Right atrium auricular region (tissue), 2 donors: ENCODE results near the gene TIAM1. TPM values are rescaled to one million over a fixed set of nuclear protein-coding genes. Genes with fewer than 3 reads are reported as not detected.

ENCODE experiments used
- DNase-seq: peaks from one replicate; pipeline ENCODE4 v3.0.0-alpha.2; 2019; ENCODE audit warnings: low spot score
- H3K27ac ChIP-seq, 2 donors: fragments of 200-600 bp; sonication (generic); 1 replicate in 1 of 2; 2 replicates in 1 of 2; pipeline ENCODE4 v1.5.1; 2016 to 2019
- H3K27me3 ChIP-seq, 2 donors: fragments of 200-600 bp; sonication (generic); one replicate each; pipeline versions ENCODE4 v1.5.1 to v1.6.0; 2017 to 2019
- H3K36me3 ChIP-seq: fragments of 200-600 bp; sonication (generic); one replicate; pipeline ENCODE4 v1.5.1; 2016
- H3K4me1 ChIP-seq, 2 donors: fragments of 200-600 bp; sonication (generic); one replicate each; pipeline versions ENCODE4 v1.5.1 to v1.6.0; 2017 to 2019
- H3K4me3 ChIP-seq, 2 donors: fragments of 200-600 bp; sonication (generic); 1 replicate in 1 of 2; 2 replicates in 1 of 2; pipeline ENCODE4 v1.5.1; 2017 to 2019; ENCODE audit warnings: mild to moderate bottlenecking in 1 of 2, moderate library complexity in 1 of 2
- H3K9me3 ChIP-seq, 2 donors: fragments of 200-600 bp; sonication (generic); one replicate each; pipeline ENCODE4 v1.5.1; 2019
- total RNA-seq, 2 donors: library from RNA; depleted of rRNA; stranded (reverse); fragments of >200 nt; gene quantifications; one replicate each; pipeline ENCODE4 v1.1.0, GENCODE V29; 2016
- TF ChIP-seq, protein P1 (sequence below), 2 donors: fragments of 200-600 bp; sonication (generic); IDR thresholded peaks; one replicate each; pipeline ENCODE4 v1.5.1; 2019; ENCODE audit warnings: antibody characterized with exemption in 2 of 2

The TIAM1 gene
- total RNA-seq, 2 donors from 2014 or later, result 2.5 to 4.1 TPM

DNA sequence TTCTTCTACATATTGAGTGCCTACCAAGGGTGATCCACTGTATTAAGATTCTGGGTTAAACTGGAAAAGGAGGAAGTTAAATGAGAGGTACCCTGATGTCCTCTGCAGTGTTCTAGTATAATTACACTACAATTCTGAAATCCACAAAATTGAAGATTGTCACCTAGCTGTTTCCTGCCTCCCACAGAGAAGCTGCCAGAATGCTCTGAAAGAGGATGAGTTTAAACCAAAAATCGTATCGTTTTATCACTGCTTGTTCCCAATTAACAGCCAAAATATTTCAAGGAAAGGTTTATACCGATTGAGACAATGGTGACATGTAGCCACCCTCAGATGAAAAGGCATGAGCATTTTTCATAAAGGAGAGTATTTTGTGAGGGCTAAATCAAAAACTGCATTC, 28.0 kb downstream of the TIAM1 start:
- H3K4me1 ChIP-seq, result no peaks in the 10 kb centered on the region
- H3K4me3 ChIP-seq, result no peak overlapping the region
- H3K9me3 ChIP-seq, result no peaks in the 10 kb centered on the region
- TF ChIP-seq, protein P1, sequence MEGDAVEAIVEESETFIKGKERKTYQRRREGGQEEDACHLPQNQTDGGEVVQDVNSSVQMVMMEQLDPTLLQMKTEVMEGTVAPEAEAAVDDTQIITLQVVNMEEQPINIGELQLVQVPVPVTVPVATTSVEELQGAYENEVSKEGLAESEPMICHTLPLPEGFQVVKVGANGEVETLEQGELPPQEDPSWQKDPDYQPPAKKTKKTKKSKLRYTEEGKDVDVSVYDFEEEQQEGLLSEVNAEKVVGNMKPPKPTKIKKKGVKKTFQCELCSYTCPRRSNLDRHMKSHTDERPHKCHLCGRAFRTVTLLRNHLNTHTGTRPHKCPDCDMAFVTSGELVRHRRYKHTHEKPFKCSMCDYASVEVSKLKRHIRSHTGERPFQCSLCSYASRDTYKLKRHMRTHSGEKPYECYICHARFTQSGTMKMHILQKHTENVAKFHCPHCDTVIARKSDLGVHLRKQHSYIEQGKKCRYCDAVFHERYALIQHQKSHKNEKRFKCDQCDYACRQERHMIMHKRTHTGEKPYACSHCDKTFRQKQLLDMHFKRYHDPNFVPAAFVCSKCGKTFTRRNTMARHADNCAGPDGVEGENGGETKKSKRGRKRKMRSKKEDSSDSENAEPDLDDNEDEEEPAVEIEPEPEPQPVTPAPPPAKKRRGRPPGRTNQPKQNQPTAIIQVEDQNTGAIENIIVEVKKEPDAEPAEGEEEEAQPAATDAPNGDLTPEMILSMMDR (IDR thresholded peaks at IDR 0.05), result no peak
- no peak overlapping the region for H3K27ac ChIP-seq
- no peaks in the 10 kb centered on the region for H3K36me3 ChIP-seq
- DNase-seq, result no peak
- no peaks in the 10 kb centered on the region for H3K27me3 ChIP-seq

DNA sequence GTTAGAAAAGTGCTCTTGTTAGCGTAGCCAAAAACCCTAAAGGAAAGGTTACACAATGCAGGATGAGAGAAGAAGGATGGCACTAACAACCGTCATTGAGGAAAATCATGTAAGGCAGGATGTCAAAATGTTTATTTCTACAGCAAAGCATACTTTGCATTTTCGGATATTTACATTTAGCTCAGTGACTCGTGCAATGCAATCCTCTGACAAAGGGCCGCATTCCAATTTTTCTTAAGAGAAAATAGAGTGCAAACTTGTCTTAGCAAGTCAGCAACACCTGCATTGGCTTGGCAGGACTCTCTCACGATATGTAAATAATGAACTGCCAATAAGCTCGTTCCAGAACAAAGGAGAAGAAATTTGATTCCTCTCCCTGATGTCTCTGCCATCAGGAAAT, 33.3 kb downstream of the TIAM1 start:
- no peaks in the 10 kb centered on the region for H3K9me3 ChIP-seq
- TF ChIP-seq, protein P1 (IDR thresholded peaks at IDR 0.05), result no peak

DNA sequence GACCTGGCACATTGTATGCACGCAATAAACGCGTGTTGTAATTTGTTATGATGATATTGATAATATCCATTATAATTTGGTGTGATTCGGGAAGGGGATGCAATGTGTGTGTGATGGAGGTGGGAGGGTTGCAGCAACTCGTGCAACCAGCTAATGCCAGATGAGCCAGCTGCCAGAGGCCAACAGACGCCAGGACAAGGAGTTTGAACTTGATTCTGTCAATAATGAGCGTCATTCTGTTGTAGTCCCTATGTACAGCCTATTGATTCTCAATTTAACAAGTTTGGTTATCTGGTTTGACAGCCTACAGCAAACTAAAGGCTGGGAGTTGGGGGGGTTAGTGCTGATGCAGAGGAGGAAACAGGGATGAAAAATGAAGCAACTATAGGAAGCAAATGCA, 35.5 kb downstream of the TIAM1 start:
- TF ChIP-seq, protein P1 (IDR thresholded peaks at IDR 0.05), result no peak
- no peak overlapping the region for H3K27ac ChIP-seq
- no peaks in the 10 kb centered on the region for H3K36me3 ChIP-seq
- H3K4me3 ChIP-seq, result no peak overlapping the region
- no peak for DNase-seq
- H3K27me3 ChIP-seq, result no peaks in the 10 kb centered on the region
- H3K4me1 ChIP-seq, result no peaks in the 10 kb centered on the region
- no peaks in the 10 kb centered on the region for H3K9me3 ChIP-seq

More for the DNA sequence above, 33.3 kb downstream of the TIAM1 start:
- Histone ChIP-seq H3K4me3 (no peak overlapping the region), H3K4me1 (no peaks in the 10 kb centered on the region), H3K27me3 (no peaks in the 10 kb centered on the region), H3K27ac (no peak overlapping the region), H3K36me3 (no peaks in the 10 kb centered on the region)
- no peak for DNase-seq

DNA sequence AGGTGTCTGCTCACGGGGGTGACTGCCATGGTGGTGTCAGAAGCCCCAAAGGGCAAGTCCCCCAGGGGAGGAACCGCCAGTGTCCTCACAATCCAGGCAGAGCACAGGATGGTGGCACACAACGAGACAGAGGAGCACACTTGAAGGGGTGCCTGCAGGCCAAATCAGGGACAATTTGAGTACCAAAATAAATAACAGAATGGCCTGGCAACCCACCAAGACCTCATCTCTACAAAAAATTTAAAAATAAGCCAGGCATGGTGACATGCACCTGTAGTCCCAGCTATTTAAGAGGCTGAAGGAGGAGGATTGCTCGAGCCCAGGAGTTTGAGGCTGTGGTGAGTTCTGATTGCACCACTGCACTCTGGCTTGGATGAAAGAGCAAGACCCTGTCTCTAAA, 38.2 kb downstream of the TIAM1 start:
- DNase-seq, result no peak
- TF ChIP-seq, protein P1 (IDR thresholded peaks at IDR 0.05), result no peak
- Histone ChIP-seq H3K27me3 (no peaks in the 10 kb centered on the region), H3K27ac (no peak overlapping the region), H3K9me3 (no peaks in the 10 kb centered on the region), H3K36me3 (no peaks in the 10 kb centered on the region), H3K4me1 (no peaks in the 10 kb centered on the region), H3K4me3 (no peak overlapping the region)

DNA sequence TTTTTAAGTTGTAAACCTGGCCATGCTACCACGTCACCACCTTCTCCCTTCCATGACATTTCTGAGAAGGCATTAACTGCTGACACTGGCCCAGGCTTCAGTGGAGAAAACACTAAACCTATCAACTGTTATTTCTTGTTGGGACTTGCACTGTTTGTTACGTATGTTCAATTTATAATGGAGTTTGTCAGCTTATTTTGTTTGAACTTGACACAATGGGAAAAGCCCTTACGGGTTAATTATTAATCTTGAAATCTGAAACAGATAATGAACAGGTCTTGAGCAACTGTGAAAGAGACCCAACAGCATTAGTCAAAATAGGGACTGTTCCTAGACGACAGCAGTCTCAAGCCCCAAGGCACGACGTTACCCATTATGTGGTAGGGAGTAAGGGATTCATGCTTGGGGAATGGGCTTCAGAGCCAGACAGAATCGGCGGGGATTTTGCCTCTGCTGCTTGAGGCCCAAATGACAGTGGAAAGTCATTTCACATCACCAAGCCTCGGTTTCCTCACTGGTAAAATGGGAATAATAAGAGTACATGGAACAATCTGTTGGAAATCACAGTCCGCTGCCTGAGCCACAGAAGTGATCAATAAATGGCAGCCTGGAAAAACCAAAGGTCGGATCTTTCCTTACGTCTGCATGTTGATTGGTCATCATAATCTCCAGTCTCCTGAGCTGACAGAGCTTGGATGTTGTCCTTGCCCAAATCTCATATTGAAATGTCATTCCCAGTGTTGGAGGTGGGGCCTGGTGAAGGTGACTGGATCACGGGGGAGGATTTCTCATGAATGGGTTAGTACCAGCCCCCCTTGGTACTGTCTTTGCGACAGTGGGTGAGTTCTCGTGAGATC, 44.5 kb downstream of the TIAM1 start:
- Histone ChIP-seq H3K9me3 (no peaks in the 10 kb centered on the region), H3K27me3 (no peaks in the 10 kb centered on the region), H3K4me3 (no peak overlapping the region), H3K36me3 (no peaks in the 10 kb centered on the region), H3K4me1 (no peaks in the 10 kb centered on the region), H3K27ac (no peak overlapping the region)
- no peak for DNase-seq
- TF ChIP-seq, protein P1 (IDR thresholded peaks at IDR 0.05), result no peak
